ENCODE results near the gene NPAT.
"Not testable (repeated sequence)": the region's sequence is repeated elsewhere in the genome, so short reads cannot be mapped to it uniquely, and the experiment has no call there.

NPAT gene

DNA sequence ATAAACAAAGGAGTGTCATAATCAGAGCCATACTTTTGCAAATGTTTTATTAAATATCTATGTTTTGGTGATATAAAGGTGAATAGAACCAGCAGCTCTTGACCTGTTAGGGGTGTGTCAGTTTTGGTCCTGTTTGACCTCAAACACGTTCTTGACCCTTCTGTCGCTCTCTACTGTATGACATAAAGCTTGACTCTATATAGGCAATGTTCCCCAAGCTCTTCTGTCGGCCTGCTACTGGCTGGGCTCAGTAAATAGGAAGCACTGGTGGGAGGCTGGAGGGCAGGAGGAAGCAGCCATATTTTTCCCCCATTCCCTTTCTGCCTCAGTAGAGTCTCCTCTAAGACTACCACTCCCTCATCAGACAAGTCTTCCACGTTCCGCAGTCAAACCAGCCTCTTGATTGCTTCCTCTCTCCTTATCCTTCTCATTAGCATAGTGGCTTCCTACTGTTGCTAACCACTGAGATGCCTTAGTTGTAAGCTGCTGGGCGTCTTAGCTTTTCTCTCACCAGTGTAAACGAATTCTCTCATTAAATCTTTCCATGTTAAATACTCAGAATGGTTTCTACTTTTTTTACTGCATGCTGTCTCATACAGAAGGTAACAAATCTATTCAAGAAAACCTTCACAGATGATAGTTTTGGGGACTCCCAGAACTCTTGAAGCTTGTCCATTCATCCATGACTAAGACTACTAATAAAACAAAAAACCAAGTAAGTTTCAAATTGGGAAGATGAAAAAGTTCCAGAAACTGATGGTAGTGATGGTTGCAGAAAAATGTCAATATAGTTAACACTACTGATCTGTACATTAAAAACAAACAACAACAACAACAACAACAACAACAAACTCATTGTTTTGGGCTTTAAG is 3.3 kb downstream of the NPAT start:
- DNase-seq = no peak

- no peak for DNase-seq
These were observed 4.0 kb downstream of the NPAT start for GRCh38 chr11:108218455-108218854.

DNA sequence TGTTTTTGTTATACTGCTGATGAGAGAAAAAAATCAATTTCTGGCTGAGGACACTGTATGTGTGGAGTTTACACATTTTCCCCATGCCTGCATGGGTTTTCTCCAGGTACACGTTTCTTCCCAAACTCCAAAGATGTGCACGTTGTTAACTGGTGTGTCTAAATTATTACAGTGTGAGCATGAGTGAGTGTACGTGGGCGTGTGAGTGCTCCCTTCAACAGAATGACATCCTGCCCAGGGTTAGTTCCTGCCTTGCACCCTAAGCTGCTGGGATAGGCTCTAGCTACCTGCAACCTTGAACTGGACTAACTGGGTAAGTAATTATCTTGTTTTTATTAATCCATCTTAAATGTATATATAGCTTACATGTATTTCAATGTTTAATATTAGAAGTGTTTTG is 5.5 kb downstream of the NPAT start:
- no peak for DNase-seq

GRCh38 chr11:108213784-108214183 is 8.7 kb downstream of the NPAT start:
- DNase-seq = no peak

DNA sequence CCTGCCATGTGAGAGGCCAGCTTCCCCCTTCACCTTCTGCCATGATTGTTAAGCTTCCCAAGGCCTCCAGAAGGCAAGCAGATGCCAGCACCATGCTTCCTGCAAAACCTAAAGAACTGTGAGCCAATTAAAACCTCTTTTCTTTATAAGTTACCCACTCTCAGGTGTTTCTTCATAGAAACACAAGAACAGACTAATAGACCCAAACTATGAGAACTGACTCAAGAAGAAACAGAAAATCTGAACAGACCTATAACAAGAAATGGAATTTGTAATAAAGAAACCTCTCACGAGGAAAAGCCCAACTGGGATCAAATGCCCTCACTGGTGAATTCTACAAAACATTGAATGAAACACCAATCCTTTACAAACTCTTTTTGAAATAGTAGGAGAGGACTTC is 12.0 kb downstream of the NPAT start:
- DNase-seq = no peak

- DNase-seq = no peak
These were observed 14.8 kb downstream of the NPAT start for GRCh38 chr11:108207683-108208060.

DNA sequence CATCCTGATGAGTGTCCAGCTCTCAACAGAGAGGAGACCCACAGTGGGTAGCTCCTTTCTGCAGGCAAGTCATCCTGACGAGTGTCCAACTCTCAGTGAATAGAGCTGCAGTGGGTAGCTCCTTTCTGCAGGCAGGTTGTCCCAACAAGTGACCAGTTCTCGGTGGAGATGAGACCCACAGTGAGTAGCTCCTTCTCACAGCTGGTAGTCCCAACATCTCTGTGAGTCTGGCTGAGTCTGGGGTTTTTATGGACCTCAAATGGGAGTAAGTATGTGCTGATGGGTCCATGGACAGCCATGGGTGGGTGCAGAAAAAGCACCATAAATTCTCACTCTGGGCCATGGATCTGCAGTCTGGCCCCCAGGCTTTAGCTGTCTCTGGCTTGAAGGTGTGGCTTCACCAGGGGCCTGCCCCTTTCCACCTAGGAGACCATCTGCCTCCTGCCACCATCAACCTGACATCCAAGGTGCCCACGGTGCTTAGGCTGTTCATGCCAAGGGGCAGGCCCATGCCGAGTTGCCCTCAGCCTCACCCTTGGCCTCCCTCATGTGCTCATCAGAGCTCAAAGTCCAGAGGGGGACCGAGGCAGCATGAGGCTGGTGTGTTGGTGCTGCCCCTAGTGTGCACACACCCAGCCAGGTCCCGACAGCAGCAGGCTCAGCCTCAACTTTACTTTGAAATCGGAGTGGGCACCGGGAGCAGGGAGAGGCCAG is 15.3 kb downstream of the NPAT start:
- DNase-seq = no peak

DNA sequence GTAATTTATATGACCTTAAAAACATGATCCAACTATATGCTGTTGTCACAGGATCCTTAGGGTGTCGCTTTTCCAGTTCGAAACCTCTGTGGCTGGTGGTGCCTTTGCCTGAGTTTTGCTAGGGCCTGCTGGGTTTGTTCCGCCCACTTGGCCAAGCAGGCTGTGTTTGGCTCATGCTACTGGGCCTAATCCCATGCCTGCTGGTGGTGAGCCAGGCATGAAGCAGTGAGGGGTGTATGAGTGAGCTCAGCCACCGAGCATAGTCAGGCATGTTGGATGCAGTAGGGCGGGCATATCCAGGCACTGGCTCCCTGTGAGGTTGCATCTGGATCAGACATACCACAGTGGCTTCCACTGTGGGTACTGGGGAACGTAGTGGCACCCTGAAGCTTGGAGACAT is 16.3 kb downstream of the NPAT start:
- no peak for DNase-seq

- DNase-seq = no peak
These were observed 17.4 kb downstream of the NPAT start for GRCh38 chr11:108204929-108205499.

DNA sequence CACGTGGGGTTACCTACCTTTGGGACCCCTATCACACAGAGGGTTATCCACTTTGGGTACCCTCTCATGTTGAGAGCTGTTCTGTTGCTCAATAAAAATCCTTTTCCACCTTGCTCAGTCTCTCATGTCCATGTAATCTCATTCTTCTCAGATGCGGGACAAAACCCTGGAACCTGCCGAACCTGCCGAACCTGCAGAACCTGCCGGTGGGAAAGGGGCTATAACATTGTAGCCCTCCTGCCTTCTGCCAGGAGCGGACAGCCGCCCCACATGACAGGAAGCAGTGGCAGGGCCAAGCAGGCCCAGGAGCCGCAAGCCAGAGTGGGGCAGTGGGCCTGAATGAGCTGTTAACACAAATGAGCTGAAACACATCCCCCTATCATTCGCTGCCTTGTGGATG is 18.1 kb downstream of the NPAT start:
- DNase-seq = no peak

DNA sequence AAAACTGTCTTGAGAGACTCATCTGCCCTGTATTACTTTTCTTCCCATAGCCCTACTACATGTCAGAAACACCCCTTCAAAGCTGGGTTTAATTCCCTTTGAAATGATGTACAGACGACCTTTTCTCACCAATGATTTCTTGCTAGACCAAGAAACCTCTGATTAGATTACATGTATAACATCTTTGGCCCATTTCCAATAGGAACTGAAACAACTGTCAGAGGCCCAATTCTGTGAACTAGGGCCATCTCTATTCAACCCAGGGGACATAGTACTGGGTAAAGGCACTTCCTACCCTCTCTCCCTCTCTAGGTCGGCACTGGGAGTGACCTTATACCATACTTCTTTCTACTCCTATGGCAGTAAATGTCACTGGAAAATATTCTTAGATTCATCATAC is 19.4 kb downstream of the NPAT start:
- DNase-seq = no peak

- DNase-seq = no peak
These were observed 22.8 kb downstream of the NPAT start for GRCh38 chr11:108199446-108200321.

DNA sequence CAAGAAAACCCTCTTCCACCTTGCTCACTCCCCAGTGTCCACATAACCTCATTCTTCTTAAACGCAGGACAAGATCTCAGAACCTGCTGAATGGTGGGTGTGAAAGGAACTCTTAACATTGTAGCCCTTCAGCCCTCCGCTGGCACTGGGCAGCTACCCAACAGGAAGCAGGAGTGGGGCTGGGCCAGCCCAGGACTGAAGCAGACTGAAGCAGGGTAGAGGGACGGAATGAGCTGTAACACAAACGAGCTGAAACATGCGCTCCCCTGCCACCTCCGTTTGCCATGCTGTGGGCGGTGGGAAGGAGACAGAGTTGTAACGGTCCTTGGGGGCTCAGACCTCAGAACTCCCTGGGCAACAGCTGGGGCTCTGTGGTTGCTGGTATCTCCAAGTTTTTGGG is 23.6 kb downstream of the NPAT start:
- DNase-seq = no peak

DNA sequence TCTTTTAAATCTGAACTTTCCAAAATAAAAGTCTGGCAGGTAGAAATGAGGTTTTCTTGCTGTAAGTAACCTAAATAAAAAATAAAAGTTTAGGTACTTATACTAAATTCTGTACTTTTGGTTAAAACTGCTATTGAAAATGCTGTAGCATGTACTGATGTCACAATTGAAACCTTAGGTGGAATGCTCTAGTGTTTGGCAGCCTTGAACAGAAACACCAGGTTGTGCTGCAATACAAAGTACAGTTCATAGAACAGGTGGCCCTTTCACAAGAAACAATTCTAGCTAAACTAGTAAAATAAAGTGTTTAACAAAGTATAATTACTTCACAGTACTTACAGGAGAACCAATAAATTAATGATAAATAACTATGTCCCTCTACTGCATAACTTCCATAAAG is 25.1 kb downstream of the NPAT start:
- no peak for DNase-seq

DNA sequence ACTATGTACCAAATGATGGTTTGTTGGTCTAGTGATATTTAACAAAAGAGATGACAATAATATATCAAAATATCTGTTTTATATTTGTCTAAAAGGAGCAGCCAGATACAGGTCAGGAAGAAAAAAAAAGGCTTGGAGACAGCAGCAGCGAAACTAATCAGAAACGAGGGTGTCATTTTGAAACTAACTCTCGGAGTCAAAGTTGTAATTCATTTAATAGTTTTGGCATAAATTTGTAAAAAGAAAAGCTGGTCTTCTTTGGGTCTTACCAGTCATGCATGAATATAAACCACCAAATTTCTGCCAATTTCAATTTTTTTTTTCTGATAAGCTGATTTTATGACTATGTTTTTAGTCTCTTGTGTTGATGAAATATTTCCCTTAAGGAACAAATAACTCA is 25.5 kb downstream of the NPAT start:
- DNase-seq = no peak

- DNase-seq = no peak
These were observed 28.7 kb downstream of the NPAT start for GRCh38 chr11:108193725-108194124.

DNA sequence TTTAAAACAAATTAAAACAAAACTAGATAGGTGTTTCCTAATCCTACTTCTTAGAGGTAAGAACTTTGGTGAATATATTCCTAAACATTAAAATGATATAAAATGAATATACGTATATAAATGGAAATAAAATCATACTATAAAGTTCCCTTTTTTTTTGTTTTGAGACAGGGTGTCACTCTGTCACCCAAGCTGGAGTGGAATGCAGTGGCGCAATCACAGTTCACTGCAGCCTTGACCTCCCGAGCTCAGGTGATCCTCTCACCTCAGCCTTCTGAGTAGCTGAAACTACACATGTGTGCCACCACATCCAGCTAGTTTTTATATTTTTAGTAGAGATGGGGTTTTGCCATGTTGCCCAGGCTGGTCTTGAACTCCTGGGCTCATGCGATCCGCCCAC is 44.9 kb downstream of the NPAT start:
- no peak for DNase-seq

DNA sequence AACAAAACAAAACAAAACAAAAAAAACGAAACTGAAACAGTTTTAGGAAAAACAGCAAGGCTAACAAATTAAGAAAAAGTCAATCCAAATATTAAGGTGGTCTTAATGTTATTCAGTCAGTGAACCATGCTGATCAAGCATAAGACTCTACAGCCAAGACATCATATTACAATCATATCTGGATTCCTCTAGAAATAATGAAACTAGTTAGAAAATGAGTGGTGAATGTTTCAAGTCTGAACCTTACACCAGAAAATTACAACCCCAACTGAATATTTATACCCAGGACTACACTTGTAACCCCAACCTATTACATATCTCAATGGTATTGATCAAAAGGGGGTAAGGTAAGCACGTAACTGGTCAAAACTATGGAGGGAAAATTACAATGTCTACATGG is 52.3 kb downstream of the NPAT start:
- no peak for DNase-seq

DNA sequence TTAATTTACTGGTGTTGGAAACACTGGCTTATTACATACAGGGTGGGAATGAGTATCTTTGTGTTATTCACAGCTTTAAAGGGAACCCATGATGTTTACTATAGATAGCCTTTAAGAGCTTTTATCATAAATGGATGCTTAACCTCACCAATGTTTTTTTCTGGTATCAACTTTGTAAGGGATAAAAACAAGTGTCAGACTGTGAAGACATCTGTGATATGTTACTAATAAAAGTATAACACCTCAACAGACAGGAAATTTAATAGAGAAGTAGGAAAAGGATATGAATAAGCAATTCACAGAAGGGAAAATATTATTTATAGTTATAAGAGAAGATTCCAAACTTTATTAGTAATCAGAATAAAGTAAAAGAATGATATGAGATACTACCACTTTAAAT is 54.8 kb downstream of the NPAT start:
- DNase-seq = no peak

DNA sequence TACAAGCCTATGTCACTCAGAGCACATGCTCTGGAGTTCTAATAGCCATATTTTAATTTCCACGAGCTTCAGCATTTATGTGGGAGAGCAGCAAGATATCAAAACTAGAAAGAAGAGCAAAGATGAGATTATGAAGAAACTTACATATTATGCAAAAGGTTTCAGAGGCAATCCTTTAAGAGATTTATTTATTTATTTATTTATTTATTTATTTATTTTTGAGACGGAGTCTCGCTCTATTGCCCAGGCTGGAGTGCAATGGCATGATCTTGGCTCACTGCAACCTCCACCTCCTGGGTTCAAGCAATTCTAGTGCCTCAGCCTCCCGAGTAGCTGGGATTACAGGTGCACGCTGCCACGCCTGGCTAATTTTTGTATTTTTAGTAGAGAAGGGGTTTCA is 59.6 kb downstream of the NPAT start:
- not testable (repeated sequence) for DNase-seq

- no peak for DNase-seq
These were observed 61.4 kb downstream of the NPAT start for GRCh38 chr11:108160970-108161566.

DNA sequence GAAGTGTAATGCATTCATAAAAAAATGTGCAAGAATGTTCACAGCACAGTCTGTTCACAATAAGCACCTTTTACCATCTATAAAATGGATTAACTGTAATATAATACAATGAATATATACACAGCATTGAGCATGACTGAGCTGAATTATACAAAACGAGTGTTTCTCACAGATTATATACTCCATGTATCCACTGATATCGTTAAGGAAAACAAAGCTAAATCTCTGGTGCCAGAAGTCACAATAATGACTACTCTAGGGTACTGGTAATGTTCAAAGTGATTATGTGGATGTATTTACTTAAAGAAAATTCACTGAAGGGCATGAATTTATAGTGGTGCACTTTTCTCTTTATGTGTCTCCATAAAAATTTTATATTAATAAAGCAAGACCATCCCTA is 67.8 kb downstream of the NPAT start:
- no peak for DNase-seq

DNA sequence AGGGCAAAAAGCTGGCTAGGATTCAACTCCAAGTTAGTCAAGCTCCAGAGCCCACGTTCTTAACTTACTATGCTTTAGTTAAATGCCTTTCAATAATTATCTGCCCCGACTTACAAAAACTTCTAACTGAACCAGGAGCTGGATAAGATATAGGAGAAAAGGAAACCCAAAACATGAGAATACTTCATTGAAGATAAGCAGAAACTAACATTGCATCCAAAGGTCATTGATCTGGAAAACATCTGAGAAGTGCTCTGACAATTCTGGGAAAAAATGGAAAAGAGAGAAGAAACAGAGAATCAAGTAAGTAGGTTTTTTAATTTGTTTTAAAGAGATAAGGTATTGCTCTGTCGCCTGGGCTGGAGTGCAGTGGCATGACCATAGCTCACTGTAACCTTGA is 73.9 kb downstream of the NPAT start:
- no peak for DNase-seq
